Smooth muscle cell of the brain vasculature (primary cell): Measurements from ENCODE around the gene DPP8.
"Not testable (repeated sequence)": the region's sequence is repeated elsewhere in the genome, so short reads cannot be mapped to it uniquely, and the experiment has no call there.

ENCODE experiments used
- DNase-seq: peaks from one replicate; pipeline ENCODE4 v3.0.0-alpha.2; 2012; ENCODE audit warnings: low read depth, low spot score

The DPP8 gene

DNA sequence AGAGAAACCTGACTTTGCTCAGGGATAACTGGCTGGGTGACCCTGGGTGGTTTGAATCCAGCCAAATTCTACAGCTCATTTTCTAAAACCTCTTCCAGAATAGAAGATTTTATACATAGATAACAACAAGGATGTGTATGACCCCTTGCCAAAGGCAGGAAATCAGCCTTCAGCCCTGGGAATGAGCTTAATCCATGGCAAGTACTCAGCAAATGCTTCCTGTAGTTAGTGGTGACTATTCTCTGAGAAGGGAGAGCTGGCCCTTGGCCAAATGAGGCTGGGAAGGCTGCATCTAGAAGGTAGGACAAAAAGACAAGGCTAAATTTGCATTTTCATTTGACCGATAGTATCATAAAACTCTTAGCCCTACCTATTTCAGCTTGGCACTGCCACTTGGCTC lies 8.1 kb upstream of the DPP8 start:
- no peak for DNase-seq

- DNase-seq: no peak
Observed at GRCh38 chr15:65524226-65524625, 6.7 kb upstream of the DPP8 start.

- DNase-seq: no peak
Observed at GRCh38 chr15:65521350-65521749, 3.9 kb upstream of the DPP8 start.

DNA sequence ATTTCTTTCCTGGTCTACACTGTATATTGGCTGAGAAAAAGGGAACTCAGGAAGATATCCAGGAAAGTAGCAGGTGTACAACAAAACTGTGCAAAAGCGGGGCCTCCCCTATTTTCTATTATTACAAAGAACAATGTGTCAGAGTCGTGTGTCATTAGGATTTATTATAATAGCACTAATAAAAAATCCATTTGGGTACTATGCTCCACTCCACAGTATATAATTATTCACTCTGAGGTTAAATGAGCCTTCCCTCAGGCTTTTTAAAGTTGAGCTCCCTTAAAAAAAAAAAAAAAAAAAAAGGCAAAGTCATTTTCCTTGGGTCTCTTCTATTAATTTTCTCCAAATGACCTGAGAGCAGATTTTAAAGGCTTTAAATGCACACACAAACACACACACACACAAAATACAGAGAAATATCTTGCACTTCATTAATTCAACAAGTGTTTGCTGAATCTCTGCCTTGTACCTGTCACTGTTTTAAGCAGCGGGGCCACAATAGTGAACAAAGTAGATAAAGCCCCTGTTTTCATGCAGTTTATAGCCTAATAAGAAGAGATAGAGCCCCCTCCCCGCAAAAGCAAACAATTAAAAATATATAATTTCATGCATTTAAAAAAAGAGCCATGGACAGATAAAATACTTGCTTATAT lies 1.3 kb upstream of the DPP8 start:
- no peak for DNase-seq

GRCh38 chr15:65517866-65518207 lies 348 bp upstream of the DPP8 start:
- DNase-seq: no peak

DNA sequence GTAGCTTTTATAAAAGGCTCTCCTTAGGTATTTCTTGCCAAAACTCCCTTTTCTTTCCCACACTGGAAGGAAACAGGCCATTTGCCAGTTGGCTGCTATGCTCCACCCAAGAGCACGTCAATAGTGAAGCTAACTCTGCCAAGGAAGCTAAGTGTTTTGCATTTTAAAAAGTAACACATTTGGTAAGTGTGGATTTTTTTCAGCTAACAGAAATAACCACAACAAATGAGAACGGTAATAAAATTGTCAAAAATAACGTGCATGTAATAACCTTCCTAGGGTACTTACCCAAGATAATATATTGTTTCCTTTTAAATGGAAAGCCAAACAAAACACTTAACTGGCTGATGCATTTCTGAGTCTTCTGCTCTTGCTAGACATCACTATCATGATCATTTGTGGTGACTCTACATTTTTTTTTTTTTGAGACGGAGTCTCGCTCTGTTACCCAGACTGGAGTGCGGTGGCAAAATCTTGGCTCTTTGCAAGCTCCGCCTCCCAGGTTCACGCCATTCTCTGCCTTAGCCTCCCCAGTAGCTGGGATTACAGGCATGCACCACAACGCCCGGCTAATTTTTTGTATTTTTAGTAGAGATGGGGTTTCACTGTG lies 4.6 kb downstream of the DPP8 start:
- no peak for DNase-seq

GRCh38 chr15:65512189-65512588 lies 5.3 kb downstream of the DPP8 start:
- no peak for DNase-seq

GRCh38 chr15:65509321-65509720 lies 8.2 kb downstream of the DPP8 start:
- no peak for DNase-seq

DNA sequence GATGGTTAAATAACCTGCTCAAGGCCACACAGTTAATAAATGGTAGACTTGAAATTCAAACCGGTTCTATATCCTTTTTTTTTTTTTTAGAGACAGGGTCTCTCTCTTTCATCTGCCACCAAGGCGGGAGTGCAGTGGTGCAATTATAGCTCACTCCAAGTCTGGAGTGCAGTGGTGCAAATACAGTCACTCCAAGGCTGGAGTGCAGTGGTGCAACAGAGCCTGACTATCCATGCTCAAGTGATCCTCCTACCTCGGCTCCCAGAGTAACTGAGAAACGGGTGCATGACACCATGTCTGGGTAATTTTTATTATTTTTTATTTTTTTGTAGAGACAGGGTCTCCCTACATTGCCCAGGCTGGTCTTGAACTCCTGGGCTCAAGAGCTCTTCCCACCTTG lies 23.4 kb downstream of the DPP8 start:
- no peak for DNase-seq

GRCh38 chr15:65484876-65485275 lies 32.6 kb downstream of the DPP8 start:
- DNase-seq: no peak

GRCh38 chr15:65476903-65477302 lies 40.6 kb downstream of the DPP8 start:
- no peak for DNase-seq

DNA sequence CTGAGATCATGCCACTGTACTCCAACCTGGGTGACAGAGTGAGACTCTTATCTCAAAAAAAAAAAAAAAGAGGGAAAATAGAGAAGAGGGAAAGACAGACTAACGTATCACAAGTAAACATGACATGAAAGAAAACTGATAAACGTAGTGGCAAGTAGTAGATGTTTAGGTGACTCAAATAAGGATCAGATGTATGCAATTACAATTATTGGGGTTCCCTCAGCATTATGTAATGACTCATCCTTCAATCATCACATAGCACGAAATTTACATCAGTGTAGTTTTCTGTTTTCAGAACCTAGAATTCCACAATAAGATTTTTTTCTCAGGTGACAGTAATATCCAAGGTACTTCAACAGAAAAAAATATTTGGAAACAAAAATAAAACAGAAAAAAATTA lies 46.6 kb downstream of the DPP8 start:
- no peak for DNase-seq

DNA sequence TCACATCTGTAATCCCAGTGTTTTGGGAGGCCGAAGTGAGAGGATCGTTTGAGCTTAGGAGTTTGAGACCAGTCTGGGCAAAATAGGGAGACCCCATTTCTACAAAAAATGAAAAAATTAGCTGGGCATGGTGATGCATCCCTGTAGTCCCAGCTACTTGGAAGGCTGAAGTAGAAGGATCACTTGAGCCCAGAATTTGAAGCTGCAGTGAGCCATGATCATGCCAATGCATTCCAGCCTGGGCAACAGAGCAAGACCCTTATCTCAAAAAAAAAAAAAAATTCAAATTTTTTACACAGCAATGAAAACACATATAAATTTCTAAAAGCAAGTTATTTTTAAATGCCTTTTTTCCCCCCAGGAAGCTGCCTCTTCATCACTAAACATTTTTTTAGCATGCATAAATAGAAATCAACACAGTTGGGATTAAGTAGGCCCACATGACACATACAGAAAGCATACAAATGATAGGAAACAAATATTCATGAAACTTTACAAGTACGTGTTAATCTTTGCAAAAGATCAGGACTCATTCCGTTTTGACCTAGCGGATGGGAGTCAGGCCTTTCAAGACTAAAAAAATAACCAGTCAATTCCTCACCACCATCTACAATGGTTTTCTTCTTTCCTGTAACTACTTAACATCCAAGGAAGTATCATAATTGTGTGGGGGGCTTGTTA lies 49.1 kb downstream of the DPP8 start:
- DNase-seq: no peak

- no peak for DNase-seq
Observed at GRCh38 chr15:65466901-65467300, 50.6 kb downstream of the DPP8 start.

DNA sequence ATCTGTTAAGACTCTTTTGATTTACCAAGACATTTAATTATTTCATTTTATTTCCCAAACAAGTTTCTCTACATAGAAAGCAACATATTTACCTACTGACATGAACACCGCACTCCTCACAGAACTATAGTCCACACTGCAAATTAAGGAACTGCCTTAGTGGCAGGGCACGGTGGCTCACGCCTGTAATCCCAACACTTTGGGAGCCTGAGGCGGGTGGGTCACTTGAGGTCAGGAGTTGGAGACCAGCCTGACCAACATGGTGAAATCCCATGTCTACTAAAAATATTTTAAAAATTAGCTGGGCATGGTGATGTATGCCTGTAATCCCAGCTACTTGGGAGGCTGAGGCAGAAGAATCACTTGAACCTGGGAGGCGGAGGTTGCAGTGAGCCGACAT lies 54.4 kb downstream of the DPP8 start:
- DNase-seq: not testable (repeated sequence)

DNA sequence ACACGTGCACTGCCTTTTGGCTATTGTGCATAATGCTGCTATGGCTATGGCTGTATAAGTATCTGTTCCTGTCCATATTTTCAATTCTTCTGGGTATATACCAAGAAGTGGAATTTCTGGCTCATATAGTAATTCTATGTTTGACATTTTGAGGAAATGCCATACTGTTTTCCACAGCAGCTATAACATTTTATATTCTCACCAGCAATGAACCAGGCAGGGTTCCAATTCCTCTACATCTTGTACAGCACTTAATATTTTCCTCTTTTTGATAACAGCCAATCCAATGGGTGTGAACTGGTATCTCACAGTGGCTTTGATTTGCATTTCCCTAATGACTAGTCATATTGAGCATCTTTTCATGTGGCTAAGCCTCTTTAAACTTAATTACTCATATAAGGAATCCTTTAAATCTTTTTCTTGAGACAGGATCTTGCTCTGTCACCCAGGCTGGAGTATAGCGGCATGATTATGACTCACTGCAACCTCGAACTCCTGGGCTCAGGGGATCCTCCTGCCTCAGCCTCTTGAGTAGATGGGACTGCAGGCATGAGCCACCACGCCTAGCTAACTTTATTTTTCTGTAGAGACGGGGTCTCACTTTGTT lies 56.6 kb downstream of the DPP8 start:
- no peak for DNase-seq

GRCh38 chr15:65455256-65455655 lies 62.2 kb downstream of the DPP8 start:
- not testable (repeated sequence) for DNase-seq

DNA sequence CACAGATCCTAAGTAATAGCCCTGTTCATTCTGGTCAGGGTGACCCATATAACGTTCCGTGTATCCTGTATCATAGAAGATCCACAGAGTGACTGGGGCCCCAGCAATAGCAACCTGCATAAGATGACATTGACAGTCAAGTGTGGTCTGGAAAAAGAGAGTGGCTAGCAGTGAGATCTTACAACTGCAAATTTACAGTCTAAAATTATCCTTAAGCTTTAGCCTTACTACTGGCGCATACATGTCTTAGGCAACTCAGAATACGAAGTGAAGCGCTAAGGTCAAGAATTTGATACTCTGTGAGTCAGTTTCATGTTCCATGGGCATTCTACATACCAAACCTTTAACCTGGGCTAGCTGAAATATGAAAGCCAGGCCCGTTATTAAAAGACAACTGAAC lies 65.5 kb downstream of the DPP8 start:
- no peak for DNase-seq

DNA sequence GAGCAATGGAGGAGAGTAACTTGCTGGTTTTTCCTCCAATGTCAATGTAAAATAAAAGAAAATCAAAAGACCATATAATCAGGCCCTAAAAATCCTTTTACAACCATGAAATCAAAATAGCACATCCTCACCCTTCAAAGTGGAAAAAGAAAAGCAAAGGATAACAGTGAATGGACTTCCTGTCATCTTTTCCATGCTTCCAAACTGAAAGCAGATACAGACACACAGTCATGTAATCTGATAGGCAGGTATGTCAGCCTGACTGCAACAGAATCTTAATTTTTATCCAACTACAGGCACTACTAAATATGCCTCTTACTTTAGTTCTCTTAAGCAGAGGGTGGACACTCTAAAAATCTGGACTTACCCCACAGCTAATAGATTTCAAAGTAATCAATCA lies 66.9 kb downstream of the DPP8 start:
- DNase-seq: no peak

DNA sequence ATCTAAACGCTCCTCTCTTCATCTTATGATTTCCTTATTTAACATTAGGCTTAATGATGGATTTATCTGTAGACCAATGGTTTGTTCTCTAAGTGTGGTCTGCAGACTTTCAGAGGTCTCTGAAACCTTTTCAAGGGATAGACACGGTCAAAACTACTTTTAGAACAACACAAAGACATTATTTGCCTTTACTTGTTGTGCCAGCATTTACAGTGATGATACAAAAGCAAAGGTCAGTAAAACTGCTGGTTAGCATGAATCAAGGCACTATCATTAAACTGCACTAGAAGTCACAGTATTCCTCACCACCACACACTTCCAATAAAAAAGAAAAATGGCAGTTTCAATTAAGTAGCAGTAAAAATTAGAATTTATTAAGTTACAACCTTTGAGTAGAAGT lies 70.3 kb downstream of the DPP8 start:
- DNase-seq: no peak

DNA sequence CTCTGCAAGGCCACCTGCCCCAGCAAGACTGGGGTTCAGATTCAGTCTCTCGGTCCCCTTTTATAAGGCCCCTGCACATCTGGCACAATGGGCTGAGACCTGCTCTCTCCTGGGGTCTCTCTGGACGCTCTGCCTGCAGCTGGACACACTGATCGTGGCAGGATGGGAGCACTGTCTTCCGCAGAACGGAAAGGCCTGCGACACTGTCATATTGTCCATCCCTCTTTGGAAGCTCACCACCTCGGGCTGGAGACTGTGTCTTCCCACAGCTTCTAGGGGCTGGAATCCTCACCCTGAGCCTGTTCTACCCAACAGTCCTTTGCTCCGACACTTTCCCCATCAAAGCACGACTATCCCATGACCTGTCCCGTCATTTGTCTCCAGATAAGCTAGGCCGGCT lies 83.3 kb downstream of the DPP8 start:
- no peak for DNase-seq

DNA sequence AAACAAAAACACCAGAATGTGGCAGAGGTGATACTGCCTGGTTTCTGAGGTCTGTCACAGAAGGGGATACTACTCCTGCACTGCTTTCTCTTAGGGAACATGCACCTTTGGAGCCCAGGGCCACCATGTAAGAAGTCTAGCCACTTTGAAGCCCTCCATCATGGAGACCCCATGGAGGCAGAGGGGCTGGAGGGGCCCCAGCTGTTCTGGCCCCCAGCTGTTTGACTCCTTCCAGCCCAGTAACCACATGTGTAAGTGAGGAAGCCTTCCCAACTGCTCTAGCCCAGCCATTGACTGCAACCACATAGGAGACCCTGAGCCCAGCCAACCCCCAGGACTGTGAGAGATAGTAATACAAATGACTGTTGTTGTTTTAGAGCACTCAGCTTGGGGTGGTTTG lies 85.8 kb downstream of the DPP8 start:
- DNase-seq: no peak
